IMR-90 (cell line): ENCODE measurements around the gene SHLD3. TPM values are rescaled to one million over a fixed set of nuclear protein-coding genes. Genes with fewer than 3 reads are reported as not detected.

Experiments used
- ATAC-seq: fragments of 200-7000 bp; cut with Tn5 transposase; 2 replicates; pipeline ENCODE4 v1.9.1; 2020; ENCODE audit warnings: low read depth, mild to moderate bottlenecking, moderate library complexity
- BruUV-seq: library from RNA; stranded (reverse); fragments of 400-500 nt; replicated peaks from 2 replicates; lab custom pipeline; 2021; lab: Mats Ljungman, UMichigan
- CTCF ChIA-PET: fragments of 300-600 bp; formaldehyde crosslinking; extraction: SDS; loops from one replicate; lab custom pipeline; 2021; ENCODE audit warnings: antibody characterized with exemption; lab: Yijun Ruan, JAX
- POLR2A ChIA-PET: fragments of 300-600 bp; sonication (Branson Sonifier 250); formaldehyde crosslinking; loops from one replicate; lab custom pipeline; 2022; ENCODE audit warnings: antibody characterized with exemption; ENCODE audit not compliant: unreplicated experiment; lab: Charles Lee
- DNase-seq: peaks from one replicate; pipeline ENCODE4 v3.0.0; 2013
- H2AFZ ChIP-seq: replicated peaks from 2 replicates; pipeline ENCODE3; 2013; ENCODE audit warnings: low read length, mild to moderate bottlenecking; ENCODE audit not compliant: poor library complexity
- H2AK5ac ChIP-seq: 2 replicates; pipeline ENCODE4 v1.6.1; 2013; ENCODE audit warnings: low read depth, low read length, inconsistent platforms
- H2AK9ac ChIP-seq: replicated peaks from 2 replicates; pipeline ENCODE3; 2013; ENCODE audit warnings: mild to moderate bottlenecking, low read depth, low read length, moderate library complexity; ENCODE audit not compliant: poor library complexity
- H2BK120ac ChIP-seq: 2 replicates; pipeline ENCODE4 v1.6.1; 2013; ENCODE audit warnings: low read depth, low read length, inconsistent platforms
- H2BK15ac ChIP-seq: 3 replicates; pipeline ENCODE4 v1.6.1; 2013; ENCODE audit warnings: low read depth, low read length, inconsistent platforms
- H2BK20ac ChIP-seq: 2 replicates; pipeline ENCODE4 v1.6.1; 2013; ENCODE audit warnings: low read depth, mild to moderate bottlenecking, inconsistent platforms, low read length, moderate library complexity
- H2BK5ac ChIP-seq: 2 replicates; pipeline ENCODE4 v1.6.1; 2013; ENCODE audit warnings: mild to moderate bottlenecking, low read depth, low read length, inconsistent platforms; ENCODE audit not compliant: poor library complexity, severe bottlenecking
- H3K14ac ChIP-seq: replicated peaks from 2 replicates; pipeline ENCODE4 v1.6.1; 2013; ENCODE audit warnings: low read depth, low read length, inconsistent platforms
- H3K18ac ChIP-seq: 2 replicates; pipeline ENCODE4 v1.6.1; 2013; ENCODE audit warnings: low read depth, low read length, control low read depth
- H3K23ac ChIP-seq: 2 replicates; pipeline ENCODE4 v1.6.1; 2013; ENCODE audit warnings: low read depth, low read length, inconsistent platforms
- H3K27ac ChIP-seq: 2 replicates; pipeline ENCODE4 v1.5.1; 2013; ENCODE audit warnings: mild to moderate bottlenecking, control low read depth, low read length; ENCODE audit not compliant: insufficient read depth
- H3K27me3 ChIP-seq: 2 replicates; pipeline ENCODE4 v1.6.1; 2013; ENCODE audit warnings: low read length; ENCODE audit not compliant: control insufficient read depth, insufficient read depth
- H3K36me3 ChIP-seq: 2 replicates; pipeline ENCODE4 v1.6.1; 2013; ENCODE audit warnings: low read length, mixed read lengths; ENCODE audit not compliant: control insufficient read depth, insufficient read depth
- H3K4ac ChIP-seq: 2 replicates; pipeline ENCODE4 v1.6.1; 2013; ENCODE audit warnings: low read depth, low read length, inconsistent platforms
- H3K4me1 ChIP-seq: 2 replicates; pipeline ENCODE4 v1.6.1; 2013; ENCODE audit warnings: low read length, mixed read lengths; ENCODE audit not compliant: control insufficient read depth, insufficient read depth
- H3K4me2 ChIP-seq: 2 replicates; pipeline ENCODE4 v1.6.1; 2013; ENCODE audit warnings: low read depth, mild to moderate bottlenecking, control low read depth, low read length, moderate library complexity
- H3K4me3 ChIP-seq: 2 replicates; pipeline ENCODE4 v1.5.1; 2013; ENCODE audit warnings: low read depth, mild to moderate bottlenecking, control low read depth, low read length, moderate library complexity; ENCODE audit not compliant: insufficient read depth
- H3K56ac ChIP-seq: 2 replicates; pipeline ENCODE4 v1.6.1; 2013; ENCODE audit warnings: low read length, inconsistent platforms; ENCODE audit not compliant: insufficient read depth; ENCODE audit errors: extremely low read depth
- H3K79me1 ChIP-seq, 2 experiments: 2 replicates each; pipeline ENCODE4 v1.6.1; 2013; ENCODE audit warnings: low read length in 2 of 2, inconsistent platforms in 1 of 2, low read depth in 1 of 2
- H3K9ac ChIP-seq: 2 replicates; pipeline ENCODE4 v1.6.1; 2013; ENCODE audit warnings: low read depth, low read length, control low read depth
- H3K9me1 ChIP-seq: 2 replicates; pipeline ENCODE4 v1.6.1; 2013; ENCODE audit warnings: low read length, inconsistent platforms; ENCODE audit not compliant: insufficient read depth
- H3K9me3 ChIP-seq: 2 replicates; pipeline ENCODE4 v1.6.1; 2013; ENCODE audit warnings: low read length; ENCODE audit not compliant: control insufficient read depth, insufficient read depth
- H4K20me1 ChIP-seq: 2 replicates; pipeline ENCODE4 v1.6.1; 2013; ENCODE audit warnings: low read length, inconsistent platforms; ENCODE audit not compliant: insufficient read depth
- H4K5ac ChIP-seq: 2 replicates; pipeline ENCODE4 v1.6.1; 2013; ENCODE audit warnings: mild to moderate bottlenecking, low read depth, low read length, control low read depth
- H4K8ac ChIP-seq, 2 experiments: 2 replicates each; pipeline ENCODE4 v1.6.1; 2013; ENCODE audit warnings: low read depth in 2 of 2, low read length in 2 of 2, control low read depth in 1 of 2, inconsistent platforms in 1 of 2
- H4K91ac ChIP-seq: 2 replicates; pipeline ENCODE4 v1.6.1; 2013; ENCODE audit warnings: low read depth, low read length, inconsistent platforms; ENCODE audit not compliant: insufficient read depth
- MAFK ChIP-seq: IDR thresholded peaks from 2 replicates; pipeline ENCODE4 v1.6.1; 2012; ENCODE audit warnings: low read depth, low read length, improper control_type of control experiment
- WGBS, 2 experiments: methylation state at CpG; one replicate each; pipeline versions ENCODE4 v1.1.5 to v1.1.7; 2013; ENCODE audit warnings: missing lambda C conversion rate in 2 of 2; ENCODE audit not compliant: insufficient read length in 1 of 2; ENCODE audit errors: extremely low coverage in 2 of 2; 5-methylcytosine and 5-hydroxymethylcytosine counted together
- dilution Hi-C: fragments of 300-500 bp; cut with HindIII; formaldehyde crosslinking; loops from one replicate; pipeline ENCODE4 v1.14.3; 2018; ENCODE audit warnings: low sequenced_read_pairs; ENCODE audit not compliant: unreplicated experiment
- in situ Hi-C: fragments of 300-500 bp; cut with MboI; formaldehyde crosslinking; loops from 3 replicates; pipeline ENCODE4 v1.14.3; 2019; ENCODE audit warnings: low sequenced_read_pairs, inconsistent platforms, mixed read lengths
- intact Hi-C: fragments of 100-400 bp; cut with micrococcal nuclease; formaldehyde crosslinking; loops from 2 replicates; pipeline ENCODE4 v1.10.0; 2022
- polyA plus RNA-seq, 3 experiments: library from polyadenylated mRNA; depleted of rRNA; stranded (reverse); fragments of >200 nt; gene quantifications; 2 replicates each; pipeline ENCODE4 v1.2.3, GENCODE V29; 2012; ENCODE audit warnings: low replicate concordance in 1 of 3
- total RNA-seq: library from RNA; depleted of rRNA; stranded (reverse); fragments of >200 nt; gene quantifications from 2 replicates; pipeline ENCODE4 v1.2.3, GENCODE V29; 2012

Gene SHLD3
- total and polyA plus RNA-seq, 2 of the 4 experiments (the other 2 are of a cell fraction): 1.7 to 2.5 TPM

GRCh38 chr5:65646938-65647337 is 22.1 kb downstream of the SHLD3 start:
- in situ Hi-C loops: no loop called here
- H4K5ac ChIP-seq: no peak overlapping the region
- no peaks in the 10 kb centered on the region; the same call in 1 of the 2 replicates for H3K4me1 ChIP-seq
- no peak overlapping the region for H2BK5ac ChIP-seq
- no peak overlapping the region for H3K18ac ChIP-seq
- no peak overlapping the region for H2AK5ac ChIP-seq
- no peak overlapping the region for H3K9ac ChIP-seq
- no peak overlapping the region for H3K14ac ChIP-seq
- DNase-seq (no peak), ATAC-seq (no peak)
- no peaks in the 10 kb centered on the region for H4K20me1 ChIP-seq
- H4K91ac ChIP-seq: no peak overlapping the region
- ChIA-PET CTCF (interaction anchor here (0.7 kb wide), 1 partner anchor 983 kb away, joined by 3 read pairs; no protein-coding TSS in a partner anchor), POLR2A (no interaction called here)
- H2BK20ac ChIP-seq: no peak overlapping the region
- TF ChIP-seq MAFK: no peak
- H3K36me3 ChIP-seq: peaks cover 4% of the 10 kb centered on the region
- no peak overlapping the region for H4K8ac ChIP-seq
- H3K23ac ChIP-seq: no peak overlapping the region
- no peak overlapping the region for H3K27ac ChIP-seq
- H2AK9ac ChIP-seq: no peak overlapping the region
- intact Hi-C loops: no loop called here
- BruUV-seq: no TSS peak
- no peak overlapping the region for H3K4me3 ChIP-seq
- WGBS, 2 experiments: no CpG with 5 or more reads among the region's 2 CpGs
- H3K27me3 ChIP-seq: no peaks in the 10 kb centered on the region
- no peak overlapping the region for H3K4me2 ChIP-seq
- H3K79me1 ChIP-seq: no peaks in the 10 kb centered on the region; a peak in 2 of 4 replicates
- H3K4ac ChIP-seq: no peak overlapping the region
- no peak overlapping the region for H2BK15ac ChIP-seq
- 0 out of 2 replicates have a peak, but pooled peaks cover 2% of the 10 kb centered on the region for H3K9me1 ChIP-seq
- no peaks in the 10 kb centered on the region for H3K9me3 ChIP-seq
- no peak overlapping the region for H3K56ac ChIP-seq
- no peak overlapping the region for H2BK120ac ChIP-seq
- H2AFZ ChIP-seq: no peak overlapping the region
- dilution Hi-C loops: no loop called here
